ENCODE measurements around the gene VIM.
"Not testable (repeated sequence)": the region's sequence is repeated elsewhere in the genome, so short reads cannot be mapped to it uniquely, and the experiment has no call there.

VIM gene

DNA sequence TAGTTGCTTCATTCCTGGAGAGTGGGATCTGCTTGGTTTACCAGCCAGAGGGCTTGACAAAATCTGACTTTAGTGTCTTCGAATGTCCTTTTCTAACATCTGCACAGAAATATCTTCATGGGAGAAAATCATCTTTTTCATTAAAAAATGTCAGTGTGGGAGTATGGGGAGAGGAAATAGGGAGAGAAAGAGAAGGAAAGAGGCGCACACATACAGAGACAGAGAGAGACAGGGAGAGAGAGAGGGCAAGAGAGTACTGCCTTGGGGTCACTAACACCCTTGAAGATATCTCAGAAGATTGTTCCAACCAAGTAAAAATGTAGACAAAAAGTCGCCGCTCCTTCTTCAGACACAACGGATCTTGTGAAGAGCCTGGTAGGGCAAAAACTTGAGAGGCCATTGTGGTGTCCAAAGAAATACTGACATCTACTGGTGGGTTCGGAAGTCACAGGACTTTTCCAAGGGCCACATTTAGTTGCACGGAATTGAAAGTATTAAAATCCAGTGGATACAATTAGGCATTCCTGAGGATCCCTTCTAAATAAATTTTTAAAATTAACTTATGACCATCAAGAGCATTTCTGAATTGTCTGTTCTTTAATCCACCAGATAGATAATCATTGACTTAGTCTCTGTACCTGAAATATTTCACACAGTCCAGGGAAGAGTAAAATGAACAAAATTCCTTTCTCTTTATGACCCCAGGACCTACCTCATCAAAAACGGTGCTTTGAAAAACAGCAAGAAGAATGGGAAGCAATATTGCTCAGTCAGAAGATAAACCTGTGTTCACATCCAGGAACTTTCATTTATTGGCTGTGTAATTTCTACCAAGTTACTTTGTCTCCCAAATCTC is 29.7 kb downstream of the VIM start:
- DNase-seq: no peak

GRCh38 chr10:17262502-17262901 is 34.5 kb downstream of the VIM start:
- no peak for DNase-seq

DNA sequence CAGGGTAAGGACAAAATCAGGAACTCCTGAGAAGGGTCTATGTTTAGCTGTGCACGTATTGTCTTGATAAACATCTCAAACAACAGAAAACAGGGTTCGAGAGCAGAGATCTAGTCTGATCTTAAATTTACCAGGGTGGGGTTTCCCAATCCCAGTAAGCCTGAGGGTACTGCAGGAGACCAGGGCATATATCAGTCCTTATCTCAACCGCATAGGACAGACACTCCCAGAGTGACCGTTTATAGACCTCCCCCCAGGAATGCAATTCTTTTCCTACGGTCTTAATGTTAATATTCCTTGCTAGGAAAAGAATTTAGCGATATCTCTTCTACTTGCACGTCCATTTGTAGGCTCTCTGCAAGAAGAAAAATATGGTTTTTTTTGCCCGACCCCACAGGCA is 35.5 kb downstream of the VIM start:
- no peak for DNase-seq

DNA sequence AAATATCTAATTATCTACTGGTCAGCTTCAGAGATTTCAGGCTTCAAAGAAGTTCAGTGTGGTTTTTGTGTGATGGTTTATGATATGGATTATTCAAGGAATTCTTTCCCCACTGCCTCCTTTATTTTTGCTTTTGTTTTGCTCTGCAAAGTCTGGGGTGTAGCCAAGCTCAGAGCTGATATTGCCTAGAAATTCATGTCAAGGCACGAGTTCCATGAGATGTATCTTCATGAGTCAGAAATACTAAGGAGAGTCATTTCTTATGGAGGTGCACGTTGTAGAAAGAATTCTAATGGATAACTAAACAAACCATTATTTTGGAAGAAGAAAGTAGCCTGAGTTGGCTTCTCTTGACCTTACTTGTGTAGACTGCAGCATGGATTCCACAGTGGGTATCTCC is 37.4 kb downstream of the VIM start:
- DNase-seq: no peak

DNA sequence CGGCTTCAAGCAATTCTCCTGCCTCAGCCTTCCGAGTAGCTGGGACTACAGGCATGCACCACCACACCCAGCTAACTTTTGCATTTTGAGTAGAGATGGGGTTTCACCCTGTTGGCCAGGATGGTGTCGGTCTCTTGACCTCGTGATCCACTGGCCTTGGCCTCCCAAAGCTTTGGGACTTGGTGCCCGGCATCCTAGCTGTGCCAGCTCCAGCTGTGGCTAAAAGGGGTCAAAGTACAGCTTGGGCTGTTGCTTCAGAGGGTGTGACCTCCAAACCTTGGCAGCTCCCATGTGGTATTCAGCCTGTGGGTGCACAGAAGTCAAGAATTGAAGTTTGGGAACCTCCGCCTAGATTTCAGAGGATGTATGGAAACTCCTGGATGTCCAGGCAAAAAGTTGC is 38.5 kb downstream of the VIM start:
- not testable (repeated sequence) for DNase-seq

GRCh38 chr10:17272648-17273047 is 44.6 kb downstream of the VIM start:
- DNase-seq: no peak

DNA sequence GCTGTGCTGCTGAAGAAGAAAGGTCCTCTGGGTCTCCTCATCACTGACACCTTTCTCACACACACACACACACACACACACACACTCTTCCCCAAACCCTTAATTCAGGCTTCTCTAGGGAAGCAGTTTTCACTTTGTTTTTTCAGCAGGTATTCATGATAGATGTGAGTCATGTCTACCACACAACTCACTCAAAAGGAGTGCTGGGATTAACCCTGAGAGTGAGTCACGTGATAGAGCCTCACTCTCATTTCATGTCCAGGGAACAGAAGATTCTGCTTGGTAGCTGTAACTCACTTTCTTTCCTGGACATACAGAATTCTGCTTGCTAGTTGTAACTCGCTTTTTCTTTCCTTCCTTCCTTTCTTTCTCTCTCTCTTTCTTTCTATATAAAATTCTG is 45.4 kb downstream of the VIM start:
- DNase-seq: no peak

- DNase-seq: no peak
Observed at GRCh38 chr10:17276756-17277424, 48.8 kb downstream of the VIM start.

DNA sequence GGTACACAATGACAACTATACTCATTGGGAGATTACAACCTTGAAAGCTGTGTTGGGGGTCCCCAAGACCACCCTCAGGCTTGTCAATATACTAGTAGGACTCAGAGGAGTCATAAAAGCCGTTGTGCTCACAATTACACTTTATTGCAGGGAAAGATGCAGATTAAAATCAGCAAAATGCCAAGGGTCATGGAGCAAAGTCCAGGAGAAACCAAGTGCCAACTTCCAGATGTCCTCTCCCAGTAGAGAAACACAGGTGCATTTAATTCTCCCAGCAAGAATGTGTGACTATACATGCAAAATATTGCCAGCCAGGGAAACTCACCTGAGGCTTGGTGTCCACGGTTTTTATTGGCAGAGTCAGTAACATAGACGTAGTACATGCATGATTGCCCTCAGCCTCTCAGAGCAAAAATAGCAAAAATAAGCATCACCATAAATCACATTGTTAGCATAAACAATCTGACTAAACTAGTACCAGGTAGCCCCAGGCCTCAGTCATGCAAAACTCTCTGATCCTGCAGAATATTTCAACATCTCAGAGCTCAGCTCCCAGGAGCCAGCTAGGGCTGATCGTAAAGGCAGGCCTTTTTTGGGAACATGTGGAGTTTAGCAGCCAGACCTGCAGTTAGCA is 50.7 kb downstream of the VIM start:
- no peak for DNase-seq

DNA sequence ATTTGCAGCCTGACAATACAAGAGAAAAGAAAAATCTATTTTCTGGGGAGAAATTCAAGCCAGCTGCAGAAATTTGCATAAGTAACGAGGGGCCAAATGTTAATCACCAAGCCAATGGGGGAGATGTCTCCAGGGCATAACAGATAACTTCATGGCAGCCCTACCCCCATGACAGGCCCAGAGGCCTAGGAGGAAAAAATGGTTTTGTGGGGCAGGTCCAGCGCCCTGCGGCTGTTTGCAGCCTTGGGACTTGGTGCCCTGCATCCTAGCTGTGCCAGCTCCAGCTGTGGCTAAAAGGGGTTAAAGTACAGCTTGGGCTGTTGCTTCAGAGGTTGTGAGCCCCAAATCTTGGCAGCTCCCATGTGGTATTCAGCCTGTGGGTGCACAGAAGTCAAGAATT is 54.3 kb downstream of the VIM start:
- DNase-seq: no peak

DNA sequence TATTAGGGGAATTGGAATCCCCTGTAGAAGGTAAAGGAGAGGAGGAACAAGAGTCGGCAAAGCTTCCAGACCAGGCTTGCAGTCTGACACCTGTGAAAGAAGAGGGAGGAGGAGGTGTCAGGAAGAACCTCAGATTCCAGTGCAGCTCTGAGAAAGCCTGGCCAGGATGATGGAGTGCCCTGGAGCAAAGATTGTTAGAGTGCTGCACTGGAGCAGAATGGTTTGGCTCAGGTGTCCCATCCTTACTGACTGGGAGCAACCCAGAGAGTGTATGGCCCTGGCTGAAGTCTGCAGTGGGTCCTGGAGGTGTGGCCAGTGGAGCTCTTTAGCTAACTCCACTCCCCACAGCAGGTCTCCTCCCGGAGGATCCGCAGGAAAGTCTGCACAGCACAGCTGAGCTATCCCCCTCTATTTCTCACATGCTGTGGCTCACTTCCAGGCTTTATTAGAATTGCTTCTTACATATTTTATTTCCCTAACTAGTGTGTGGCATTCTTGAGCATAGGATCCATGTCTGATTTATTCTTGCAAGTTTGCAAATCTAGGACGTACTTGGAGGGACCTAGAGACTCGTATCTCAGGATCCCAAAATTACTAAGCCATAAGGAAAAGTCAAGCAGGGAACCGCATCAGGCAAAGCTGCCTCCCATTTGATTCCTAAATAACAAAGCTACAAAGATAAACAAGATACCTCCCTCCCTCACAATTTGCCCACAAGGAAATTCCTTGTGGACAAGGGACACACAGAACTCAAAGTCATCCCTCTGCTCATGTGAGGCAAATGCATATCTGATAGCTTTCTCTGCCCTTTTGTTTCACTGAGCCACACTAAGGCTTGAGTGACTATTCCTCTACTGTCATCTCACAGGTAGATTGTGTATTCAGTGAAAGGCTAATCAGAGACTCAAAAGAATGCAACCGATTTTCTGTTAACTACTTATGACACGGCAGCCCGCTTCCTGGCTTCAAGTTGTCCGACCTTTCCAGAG is 58.8 kb downstream of the VIM start:
- no peak for DNase-seq

Data from NCI-H524 treated with DMSO at 0.1 percent for 48 hours (cell line).